Kidney tubule cell (primary cell): Measurements from ENCODE around the gene GRWD1.
A peak's percentile ranks its signal among the peaks of the same experiment; 100 is the strongest.

ENCODE experiments used
- DNase-seq: peaks from one replicate; pipeline ENCODE4 v3.0.0-alpha.2; 2018; ENCODE audit warnings: low spot score

The GRWD1 gene

GRCh38 chr19:48424694-48425219 lies 21.0 kb upstream of the GRWD1 start:
- peak; percentile 77 for DNase-seq

- DNase-seq, result no peak
These were observed 17.1 kb upstream of the GRWD1 start for GRCh38 chr19:48428670-48429069.

- no peak for DNase-seq
These were observed 12.4 kb upstream of the GRWD1 start for GRCh38 chr19:48433337-48433736.

- no peak for DNase-seq
These were observed 9.2 kb upstream of the GRWD1 start for GRCh38 chr19:48436586-48436985.

GRCh38 chr19:48441360-48442050 lies 4.3 kb upstream of the GRWD1 start:
- no peak for DNase-seq

GRCh38 chr19:48442116-48443035 lies 3.4 kb upstream of the GRWD1 start:
- no peak for DNase-seq

- no peak for DNase-seq
These were observed 2.5 kb upstream of the GRWD1 start for GRCh38 chr19:48443256-48443655.

GRCh38 chr19:48443731-48444128 lies 2.1 kb upstream of the GRWD1 start:
- DNase-seq, result no peak

- no peak for DNase-seq
These were observed 1.5 kb upstream of the GRWD1 start for GRCh38 chr19:48444129-48444935.

GRCh38 chr19:48444936-48445200 lies 915 bp upstream of the GRWD1 start:
- no peak for DNase-seq

GRCh38 chr19:48445256-48445605 lies 552 bp upstream of the GRWD1 start:
- peak; percentile 87 for DNase-seq

GRCh38 chr19:48446579-48446978 lies 796 bp downstream of the GRWD1 start:
- no peak for DNase-seq

- no peak for DNase-seq
These were observed 2.8 kb downstream of the GRWD1 start for GRCh38 chr19:48448563-48448962.

GRCh38 chr19:48450441-48450840 lies 4.7 kb downstream of the GRWD1 start:
- DNase-seq, result no peak

GRCh38 chr19:48450863-48451262 lies 5.1 kb downstream of the GRWD1 start:
- DNase-seq, result no peak

- no peak for DNase-seq
These were observed 5.8 kb downstream of the GRWD1 start for GRCh38 chr19:48451624-48452023.

GRCh38 chr19:48452289-48453190 lies 6.8 kb downstream of the GRWD1 start:
- peak; percentile 50 for DNase-seq

GRCh38 chr19:48454150-48454730 lies 8.5 kb downstream of the GRWD1 start:
- no peak for DNase-seq

GRCh38 chr19:48455171-48455907 lies 9.6 kb downstream of the GRWD1 start, which contains the start of gene KCNJ14:
Gene KCNJ14, plus strand, starts transcription at chr19:48455574. Its CDS starts 6,151 bp downstream, at chr19:48461725.
- DNase-seq, result no peak

- DNase-seq, result no peak
These were observed 10.3 kb downstream of the GRWD1 start for GRCh38 chr19:48455908-48456562.
